Omental fat pad (tissue), 4 donors: ENCODE data around the gene SLC27A1. TPM values are rescaled to one million over a fixed set of nuclear protein-coding genes. Genes with fewer than 3 reads are reported as not detected.
"Not testable (repeated sequence)": the region's sequence is repeated elsewhere in the genome, so short reads cannot be mapped to it uniquely, and the experiment has no call there.

ENCODE experiments used
- ATAC-seq: fragments of 150-250 bp; one replicate; pipeline ENCODE4 v1.9.1; 2016; ENCODE audit warnings: mild to moderate bottlenecking, moderate library complexity; ENCODE audit not compliant: low FRiP score
- DNase-seq: peaks from one replicate; pipeline ENCODE4 v3.0.0-alpha.2; 2019; ENCODE audit warnings: low spot score
- CTCF ChIP-seq, 3 donors: fragments of 450-650 bp; IDR thresholded peaks; one replicate each; pipeline ENCODE4 v1.5.1; 2016 to 2017; ENCODE audit warnings: antibody characterized with exemption in 3 of 3, mild to moderate bottlenecking in 3 of 3, moderate library complexity in 2 of 3
- total RNA-seq, 4 donors: library from RNA; depleted of rRNA; stranded (reverse); fragments of >200 nt; gene quantifications; one replicate each; pipeline ENCODE4 v1.1.0, GENCODE V29; 2016

Gene SLC27A1
- total RNA-seq, 4 donors from 2014 or later = 26.6 to 52.8 (median 40.4) TPM

DNA sequence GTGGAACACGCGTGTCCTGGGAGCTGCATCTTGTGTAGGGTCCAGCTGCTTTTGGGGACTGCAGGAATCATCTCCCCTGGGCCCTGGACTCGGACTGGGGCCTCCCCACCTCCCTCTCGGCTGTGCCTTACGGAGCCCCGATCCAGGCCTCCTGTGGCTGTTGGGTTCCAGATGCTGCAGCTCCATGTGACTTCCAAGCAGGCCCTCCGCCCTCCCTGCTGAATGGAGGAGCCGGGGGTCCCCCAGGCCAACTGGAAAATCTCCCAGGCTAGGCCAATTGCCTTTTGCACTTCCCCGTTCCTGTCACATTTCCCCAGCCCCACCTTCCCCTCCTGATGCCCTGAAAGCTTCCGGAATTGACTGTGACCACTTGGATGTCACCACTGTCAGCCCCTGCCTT is 34.9 kb downstream of the SLC27A1 start:
- DNase-seq (no peak), ATAC-seq (no peak)
- no peak for TF ChIP-seq CTCF (IDR thresholded peaks at IDR 0.05)

GRCh38 chr19:17506745-17507144 is 36.4 kb downstream of the SLC27A1 start:
- ATAC-seq (no peak), DNase-seq (no peak)
- no peak for TF ChIP-seq CTCF (IDR thresholded peaks at IDR 0.05)

GRCh38 chr19:17508558-17508933 is 38.2 kb downstream of the SLC27A1 start:
- not testable (repeated sequence) for DNase-seq, ATAC-seq

GRCh38 chr19:17510220-17510993 is 40.1 kb downstream of the SLC27A1 start:
- ATAC-seq (no peak), DNase-seq (no peak)
- no peak for TF ChIP-seq CTCF (IDR thresholded peaks at IDR 0.05)

GRCh38 chr19:17511724-17512573 is 41.6 kb downstream of the SLC27A1 start:
- ATAC-seq (peak; percentile 79), DNase-seq (peak; percentile 45)
- no peak for TF ChIP-seq CTCF (IDR thresholded peaks at IDR 0.05)

GRCh38 chr19:17512574-17512939 is 42.2 kb downstream of the SLC27A1 start:
- no peak for TF ChIP-seq CTCF (IDR thresholded peaks at IDR 0.05)
- DNase-seq (no peak), ATAC-seq (no peak)

DNA sequence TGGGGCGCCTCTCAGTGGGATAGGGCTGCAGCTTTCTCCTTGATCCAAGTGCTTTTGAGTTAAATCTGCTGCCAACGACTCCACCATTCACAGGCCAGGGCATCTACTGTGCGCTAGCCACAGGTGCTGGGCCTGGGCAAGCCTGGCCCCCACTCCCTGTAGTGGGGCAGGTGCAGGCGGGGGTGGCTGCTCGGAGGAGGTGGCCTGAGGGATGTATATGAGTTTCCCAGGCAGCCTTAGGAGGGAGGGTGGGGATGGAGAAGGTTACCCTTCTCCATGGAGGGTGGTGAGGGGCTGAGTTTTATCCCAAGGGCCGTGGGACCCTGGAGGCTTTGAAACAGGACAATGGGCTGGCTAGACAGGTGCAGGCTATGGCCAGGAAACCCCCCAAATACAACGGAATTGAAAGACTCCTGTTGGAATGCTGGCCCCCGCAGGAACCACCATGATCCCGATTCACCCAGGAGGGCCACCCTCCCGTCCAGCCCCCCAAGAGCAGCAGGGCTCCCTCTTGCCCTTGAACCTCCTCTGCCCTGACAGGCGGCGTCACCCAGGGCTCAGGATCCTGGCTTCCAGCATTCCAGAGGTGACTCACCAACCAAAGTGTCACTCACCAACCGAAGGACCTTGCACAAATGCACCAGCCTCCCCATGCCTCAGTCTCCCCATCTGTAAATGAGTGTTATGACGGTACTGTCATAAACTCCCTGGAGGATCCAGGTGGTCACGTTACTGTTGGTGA is 45.3 kb downstream of the SLC27A1 start:
- no peak for ATAC-seq
- DNase-seq = no peak

More for the DNA sequence above, 45.3 kb downstream of the SLC27A1 start:
- TF ChIP-seq CTCF (IDR thresholded peaks at IDR 0.05) = no peak
